H9 (cell line): ENCODE data around the gene HS2ST1. TPM values are rescaled to one million over a fixed set of nuclear protein-coding genes. Genes with fewer than 3 reads are reported as not detected.

Experiments
- DNase-seq: peaks from one replicate; pipeline ENCODE4 v3.0.0-alpha.2; 2017
- H2AFZ ChIP-seq: one replicate; pipeline ENCODE4 v1.6.1; 2013; ENCODE audit warnings: mild to moderate bottlenecking, low read length, control low read depth, moderate library complexity
- H2AK5ac ChIP-seq: 2 replicates; pipeline ENCODE4 v1.6.1; 2013; ENCODE audit warnings: low read length, control low read depth, mixed read lengths; ENCODE audit not compliant: insufficient read length
- H2BK120ac ChIP-seq: one replicate; pipeline ENCODE4 v1.6.1; 2013; ENCODE audit warnings: low read depth, mild to moderate bottlenecking, low read length, control low read depth, inconsistent platforms; ENCODE audit not compliant: poor library complexity, severe bottlenecking
- H2BK12ac ChIP-seq: 2 replicates; pipeline ENCODE4 v1.6.1; 2013; ENCODE audit warnings: low read length, control low read depth, mixed read lengths, low read depth; ENCODE audit not compliant: insufficient read length
- H2BK15ac ChIP-seq: 2 replicates; pipeline ENCODE4 v1.6.1; 2013; ENCODE audit warnings: low read depth, low read length, control low read depth
- H2BK20ac ChIP-seq: one replicate; pipeline ENCODE4 v1.6.1; 2013; ENCODE audit warnings: low read depth, mild to moderate bottlenecking, low read length, control low read depth, inconsistent platforms; ENCODE audit not compliant: poor library complexity, severe bottlenecking
- H2BK5ac ChIP-seq: 2 replicates; pipeline ENCODE4 v1.6.1; 2013; ENCODE audit warnings: low read length, control low read depth, mixed read lengths; ENCODE audit not compliant: insufficient read length
- H3K14ac ChIP-seq: 2 replicates; pipeline ENCODE4 v1.6.1; 2013; ENCODE audit warnings: low read length, control low read depth; ENCODE audit not compliant: insufficient read depth
- H3K18ac ChIP-seq: 2 replicates; pipeline ENCODE4 v1.6.1; 2013; ENCODE audit warnings: low read depth, mild to moderate bottlenecking, mixed read lengths, low read length, control low read depth; ENCODE audit not compliant: insufficient read length
- H3K23ac ChIP-seq: 2 replicates; pipeline ENCODE4 v1.6.1; 2013; ENCODE audit warnings: low read length, control low read depth, mixed read lengths, low read depth; ENCODE audit not compliant: insufficient read length
- H3K23me2 ChIP-seq: 2 replicates; pipeline ENCODE4 v1.6.1; 2013; ENCODE audit warnings: low read depth, mild to moderate bottlenecking, mixed read lengths, low read length, control low read depth; ENCODE audit not compliant: insufficient read length, poor library complexity, severe bottlenecking
- H3K27ac ChIP-seq: 2 replicates; pipeline ENCODE4 v1.5.1; 2013; ENCODE audit warnings: low read length, control low read depth, mixed read lengths, low read depth; ENCODE audit not compliant: insufficient read length
- H3K27me3 ChIP-seq: 2 replicates; pipeline ENCODE4 v1.6.1; 2013; ENCODE audit warnings: low read length, control low read depth, inconsistent platforms; ENCODE audit not compliant: insufficient read depth
- H3K4ac ChIP-seq: 2 replicates; pipeline ENCODE4 v1.6.1; 2013; ENCODE audit warnings: low read depth, mild to moderate bottlenecking, control low read depth, inconsistent platforms, low read length, moderate library complexity
- H3K4me1 ChIP-seq: 2 replicates; pipeline ENCODE4 v1.6.1; 2013; ENCODE audit warnings: low read length, control low read depth, inconsistent platforms; ENCODE audit not compliant: insufficient read depth
- H3K4me2 ChIP-seq: 2 replicates; pipeline ENCODE4 v1.6.1; 2013; ENCODE audit warnings: low read length, control low read depth, mixed read lengths; ENCODE audit not compliant: insufficient read length, insufficient read depth
- H3K56ac ChIP-seq: 2 replicates; pipeline ENCODE4 v1.6.1; 2013; ENCODE audit warnings: low read depth, mild to moderate bottlenecking, mixed read lengths, low read length, control low read depth; ENCODE audit not compliant: insufficient read length
- H3K79me1 ChIP-seq: 2 replicates; pipeline ENCODE4 v1.6.1; 2013; ENCODE audit warnings: low read depth, mild to moderate bottlenecking, moderate library complexity, low read length, control low read depth, inconsistent platforms; ENCODE audit not compliant: insufficient read depth, poor library complexity, severe bottlenecking
- H3K79me2 ChIP-seq: 2 replicates; pipeline ENCODE4 v1.6.1; 2013; ENCODE audit warnings: low read length, control low read depth, inconsistent platforms; ENCODE audit not compliant: insufficient read depth
- H3K9ac ChIP-seq: 2 replicates; pipeline ENCODE4 v1.6.1; 2013; ENCODE audit warnings: low read length, control low read depth, mixed read lengths; ENCODE audit not compliant: insufficient read length; ENCODE audit errors: extremely low read depth
- H3K9me3 ChIP-seq: one replicate; pipeline ENCODE4 v1.6.1; 2013; ENCODE audit warnings: low read depth, low read length, inconsistent platforms; ENCODE audit not compliant: control insufficient read depth
- H3T11ph ChIP-seq: one replicate; pipeline ENCODE4 v1.6.1; 2013; ENCODE audit warnings: mild to moderate bottlenecking, low read length, control low read depth, inconsistent platforms
- H4K20me1 ChIP-seq: one replicate; pipeline ENCODE4 v1.6.1; 2013; ENCODE audit not compliant: control insufficient read depth, insufficient read length, insufficient read depth
- H4K5ac ChIP-seq: 2 replicates; pipeline ENCODE4 v1.6.1; 2013; ENCODE audit warnings: low read depth, mild to moderate bottlenecking, mixed read lengths, low read length, control low read depth; ENCODE audit not compliant: insufficient read length
- H4K8ac ChIP-seq: replicated peaks from 2 replicates; pipeline ENCODE4 v1.6.1; 2013; ENCODE audit warnings: low read length, control low read depth, mixed read lengths, low read depth; ENCODE audit not compliant: insufficient read length
- H4K91ac ChIP-seq: 2 replicates; pipeline ENCODE4 v1.6.1; 2013; ENCODE audit warnings: low read depth, mild to moderate bottlenecking, moderate library complexity, mixed read lengths, low read length, control low read depth; ENCODE audit not compliant: insufficient read length
- H3K27ac Mint-ChIP-seq, 3 experiments: 2 replicates in 2 of 3; 3 replicates in 1 of 3; pipeline ENCODE4 v1.8.0; 2020 to 2021; ENCODE audit warnings: mixed read lengths in 3 of 3, mild to moderate bottlenecking in 1 of 3, moderate library complexity in 1 of 3
- H3K27me3 Mint-ChIP-seq: 2 replicates; pipeline ENCODE4 v1.8.0; 2021; ENCODE audit warnings: low read depth, mild to moderate bottlenecking, moderate library complexity, mixed read lengths
- H3K36me3 Mint-ChIP-seq, 3 experiments: 2 replicates in 2 of 3; 3 replicates in 1 of 3; pipeline ENCODE4 v1.8.0; 2020 to 2021; ENCODE audit warnings: low read depth in 3 of 3, mixed read lengths in 3 of 3; ENCODE audit not compliant: insufficient read depth in 1 of 3
- H3K4me1 Mint-ChIP-seq, 2 experiments: 2 replicates each; pipeline ENCODE4 v1.8.0; 2020; ENCODE audit warnings: mixed read lengths in 2 of 2
- H3K4me3 Mint-ChIP-seq, 2 experiments: 2 replicates in 1 of 2; 3 replicates in 1 of 2; pipeline ENCODE4 v1.8.0; 2020 to 2021; ENCODE audit warnings: mild to moderate bottlenecking in 2 of 2, mixed read lengths in 2 of 2, moderate library complexity in 1 of 2
- H3K9me3 Mint-ChIP-seq, 2 experiments: 2 replicates in 1 of 2; 3 replicates in 1 of 2; pipeline ENCODE4 v1.8.0; 2020; ENCODE audit warnings: mild to moderate bottlenecking in 2 of 2, mixed read lengths in 2 of 2, moderate library complexity in 1 of 2
- CTCF ChIP-seq: fragments of 200-600 bp; sonication (generic); conservative IDR thresholded peaks from 3 replicates; pipeline ENCODE4 v1.8.0; 2021; ENCODE audit warnings: antibody characterized with exemption, mild to moderate bottlenecking
- WGBS: extraction: QIAGEN DNeasy Blood & Tissue Kit; methylation state at CpG from one replicate; pipeline ENCODE4 v1.1.7; 2013; ENCODE audit warnings: missing lambda C conversion rate, low lambda C conversion rate, mixed read lengths; ENCODE audit not compliant: insufficient read length; ENCODE audit errors: extremely low coverage; 5-methylcytosine and 5-hydroxymethylcytosine counted together
- total RNA-seq: library from RNA; stranded (reverse); gene quantifications from 2 replicates; pipeline ENCODE4 v1.2.1, GENCODE V29; 2021

Gene HS2ST1
- total RNA-seq, 1 experiment from 2014 or later = 20.1 TPM

- Mint-ChIP-seq H3K27ac (no peak overlapping the region), H3K9me3 (no peaks in the 10 kb centered on the region), H3K4me1 (peaks cover 13 to 22% of the 10 kb centered on the region in 2 experiments), H3K4me3 (no peak overlapping the region), H3K27me3 (no peaks in the 10 kb centered on the region), H3K36me3 (peaks cover 0 to 5% (median 0%) of the 10 kb centered on the region in 3 experiments; a peak in 1 of 7 replicates)
- Histone ChIP-seq H3T11ph (no peak overlapping the region), H3K23ac (no peak overlapping the region), H2AK5ac (no peak overlapping the region), H2BK15ac (no peak overlapping the region), H2AFZ (no peak overlapping the region), H4K5ac (no peak overlapping the region), H3K14ac (no peak overlapping the region), H3K18ac (no peak overlapping the region), H3K79me2 (no peaks in the 10 kb centered on the region; the same call in 1 of the 2 replicates), H4K20me1 (no peaks in the 10 kb centered on the region), H2BK12ac (no peak overlapping the region), H2BK5ac (no peak overlapping the region), H3K9me3 (no peaks in the 10 kb centered on the region), H3K27ac (no peak overlapping the region), H3K4ac (no peak overlapping the region), H2BK120ac (no peak overlapping the region), H3K27me3 (no peaks in the 10 kb centered on the region), H2BK20ac (no peak overlapping the region), H3K56ac (no peak overlapping the region), H4K91ac (no peak overlapping the region), H3K4me1 (no peaks in the 10 kb centered on the region), H4K8ac (no peak overlapping the region), H3K9ac (no peak overlapping the region), H3K23me2 (no peaks in the 10 kb centered on the region), H3K4me2 (no peak overlapping the region), H3K79me1 (no peaks in the 10 kb centered on the region)
- WGBS = no CpG with 5 or more reads among the region's 2 CpGs
- no peak for TF ChIP-seq CTCF
- DNase-seq = no peak
Measured at GRCh38 chr1:87074001-87074795, 159.8 kb downstream of the HS2ST1 start.
